Measurements from ENCODE around the gene ARHGAP44.

GRCh38 chr17:12996941-12997340, 207.6 kb downstream of the ARHGAP44 start:
- TF ChIP-seq CTCF (IDR thresholded peaks at IDR 0.05) (no peak), ZFX (IDR thresholded peaks at IDR 0.05; ENCODE audit: borderline replicate concordance) (no peak)

Measured in 22Rv1 (cell line).